Measurements from ENCODE around the gene EXOC3L2. TPM values are rescaled to one million over a fixed set of nuclear protein-coding genes. Genes with fewer than 3 reads are reported as not detected.
A peak's percentile ranks its signal among the peaks of the same experiment; 100 is the strongest.

EXOC3L2 gene
- total and polyA plus RNA-seq, 2 of the 8 experiments (the other 6 are each of a cell fraction or from before 2014, with no cell fraction given): 1.4 to 1.6 TPM

- H2AFZ ChIP-seq (ENCODE audit: low read length): no peak overlapping the region
- no peak overlapping the region for H3K18ac ChIP-seq (ENCODE audit: extremely low read depth, low read length)
- H3K79me2 ChIP-seq (ENCODE audit: control insufficient read depth in 1 of 2, insufficient read depth in 2 of 2, low read length in 2 of 2): no peaks in the 10 kb centered on the region
- no peaks in the 10 kb centered on the region; the same call in 1 of the 2 replicates for H3K23me2 ChIP-seq (ENCODE audit: low read depth, low read length)
- H3K14ac ChIP-seq (ENCODE audit: insufficient read length): no peak overlapping the region
- 0 out of 2 replicates have a peak overlapping the region, but pooled peaks have one; percentile 53 for H2BK15ac ChIP-seq (ENCODE audit: low read length)
- no peak overlapping the region for H2AK5ac ChIP-seq (ENCODE audit: low read depth, low read length)
- H2BK12ac ChIP-seq (ENCODE audit: low read depth, low read length): no peak overlapping the region
- DNase-seq (ENCODE audit: low read depth in 1 of 2, low spot score in 2 of 2) (no peak), FAIRE-seq (no peak)
- no peak overlapping the region for H3K9ac ChIP-seq (replicated peaks in 1 of 4; ENCODE audit: extremely low read depth in 1 of 4, low read depth in 3 of 4, low read length in 3 of 4)
- no peaks in the 10 kb centered on the region for H3K79me1 ChIP-seq (ENCODE audit: low read depth, low read length)
- H3K56ac ChIP-seq (replicated peaks; ENCODE audit: insufficient read length, low read depth, low read length): no peak overlapping the region
- peaks cover 0 to 3% (median under 1%) of the 10 kb centered on the region in 4 experiments; a peak in 2 of 7 replicates for H3K27me3 ChIP-seq (replicated peaks in 1 of 4; ENCODE audit: control insufficient read depth in 3 of 4, extremely low read depth in 1 of 4, insufficient read depth in 3 of 4, low read length in 3 of 4)
- H2BK20ac ChIP-seq (ENCODE audit: low read length): no peak overlapping the region
- peaks cover 0 to 2% (median 0%) of the 10 kb centered on the region in 4 experiments; a peak in 2 of 7 replicates for H3K4me1 ChIP-seq (replicated peaks in 1 of 4; ENCODE audit: control insufficient read depth in 3 of 4, insufficient read depth in 4 of 4, low read length in 3 of 4)
- ChIA-PET CTCF (ENCODE audit: partially characterized antibody) (interaction anchor here (0.7 to 10.1 kb wide), 5 partner anchors 26 to 94 kb away, joined by 3 to 106 read pairs (median 3); no protein-coding TSS in a partner anchor), POLR2A (ENCODE audit: partially characterized antibody) (interaction anchor here (0.6 to 1.4 kb wide), 3 partner anchors 40 to 146 kb away, joined by 3 to 4 read pairs (median 3); no protein-coding TSS in a partner anchor)
- H3K4me2 ChIP-seq (ENCODE audit: insufficient read depth in 1 of 2, low read depth in 2 of 2, low read length in 2 of 2): no peak overlapping the region
- H3K36me3 ChIP-seq (ENCODE audit: control insufficient read depth in 2 of 4, insufficient read depth in 4 of 4, low read length in 3 of 4): no peaks in the 10 kb centered on the region
- H3K4me3 ChIP-seq (ENCODE audit: extremely low read depth in 1 of 4, insufficient read depth in 2 of 4, low read depth in 3 of 4, low read length in 4 of 4): no peak overlapping the region
- no peak overlapping the region for H4K8ac ChIP-seq (ENCODE audit: extremely low read depth, insufficient read depth, low read length)
- no peaks in the 10 kb centered on the region for H4K20me1 ChIP-seq (replicated peaks in 1 of 2; ENCODE audit: control insufficient read depth in 1 of 2, insufficient read depth in 2 of 2, low read length in 2 of 2)
- WGBS, 2 experiments (ENCODE audit: extremely low coverage in 1 of 2, insufficient coverage in 1 of 2, insufficient read length in 1 of 2, insufficient replicate concordance in 2 of 2, low coverage in 1 of 2, low lambda C conversion rate in 2 of 2, missing lambda C conversion rate in 1 of 2): 78% methylated on average over 15 of the region's 15 CpGs; no CpG with 5 or more reads in 1 of the 2 experiments
- 0 out of 2 replicates have a peak overlapping the region, but pooled peaks have one; percentile 12 for H2BK5ac ChIP-seq (ENCODE audit: low read depth, low read length)
- no peak overlapping the region for H2BK120ac ChIP-seq (replicated peaks; ENCODE audit: low read depth, low read length)
- no peak overlapping the region for H3K23ac ChIP-seq (ENCODE audit: insufficient read length)
- no peak overlapping the region for H3K27ac ChIP-seq (ENCODE audit: low read depth, low read length)
- no peak overlapping the region for H3K4ac ChIP-seq (replicated peaks; ENCODE audit: insufficient read length, low read depth, low read length)
- no peak overlapping the region for H4K5ac ChIP-seq (ENCODE audit: insufficient read length, low read depth, low read length)
- no peak overlapping the region for H4K91ac ChIP-seq (replicated peaks; ENCODE audit: insufficient read length, low read length)
- no peaks in the 10 kb centered on the region for H3K9me3 ChIP-seq (ENCODE audit: insufficient read depth in 2 of 2, low read depth in 1 of 2, low read length in 1 of 2)
- TF ChIP-seq PHF8 (conservative IDR thresholded peaks at IDR 0.05; ENCODE audit: low read depth, low read length) (no peak), USF2 (IDR thresholded peaks at IDR 0.05; ENCODE audit: low read length) (no peak), EZH2 (IDR thresholded peaks at IDR 0.05; ENCODE audit: low read depth, low read length, severe bottlenecking) (no peak), TEAD4 (IDR thresholded peaks at IDR 0.05; ENCODE audit: low read depth, low read length) (no peak), E2F6 (IDR thresholded peaks at IDR 0.05) (no peak), SIN3A (conservative IDR thresholded peaks at IDR 0.05 in 1 of 2, IDR thresholded peaks at IDR 0.05 in 1 of 2; ENCODE audit: low read depth in 1 of 2, low read length in 2 of 2) (no peak), CTCF (IDR thresholded peaks at IDR 0.05; ENCODE audit: control extremely low read depth in 1 of 3, insufficient read depth in 1 of 3, low read depth in 1 of 3, low read length in 3 of 3) (no peak)
Measured at GRCh38 chr19:45244133-45244794, 943 bp downstream of the EXOC3L2 start.

Measured in H1 (cell line).